GM18498 (cell line): Measurements from ENCODE around the gene ONECUT3.

Source experiments
- ATAC-seq: cut with Tn5 transposase; IDR thresholded peaks from one replicate; pipeline ENCODE4 v1.9.1; 2021; ENCODE audit warnings: mild to moderate bottlenecking, moderate library complexity; ENCODE audit not compliant: unreplicated experiment

Gene ONECUT3

GRCh38 chr19:1739960-1740629, 13.2 kb upstream of the ONECUT3 start:
- no peak for ATAC-seq

- ATAC-seq, result no peak
Measured at GRCh38 chr19:1742989-1743696, 10.2 kb upstream of the ONECUT3 start.

GRCh38 chr19:1744133-1744665, 9.1 kb upstream of the ONECUT3 start:
- ATAC-seq, result no peak

GRCh38 chr19:1744822-1745563, 8.3 kb upstream of the ONECUT3 start:
- ATAC-seq, result no peak

GRCh38 chr19:1745589-1746031, 7.7 kb upstream of the ONECUT3 start:
- no peak for ATAC-seq

GRCh38 chr19:1746401-1747284, 6.7 kb upstream of the ONECUT3 start:
- no peak for ATAC-seq

- no peak for ATAC-seq
Measured at GRCh38 chr19:1747285-1748114, 5.8 kb upstream of the ONECUT3 start.

- no peak for ATAC-seq
Measured at GRCh38 chr19:1748115-1748872, 5.0 kb upstream of the ONECUT3 start.

GRCh38 chr19:1748873-1749341, 4.4 kb upstream of the ONECUT3 start:
- no peak for ATAC-seq

GRCh38 chr19:1749373-1750342, 3.6 kb upstream of the ONECUT3 start:
- no peak for ATAC-seq

GRCh38 chr19:1750343-1751021, 2.8 kb upstream of the ONECUT3 start:
- no peak for ATAC-seq

- ATAC-seq, result no peak
Measured at GRCh38 chr19:1751367-1752008, 1.8 kb upstream of the ONECUT3 start.

- ATAC-seq, result no peak
Measured at GRCh38 chr19:1752009-1752756, 1.1 kb upstream of the ONECUT3 start.

- no peak for ATAC-seq
Measured at GRCh38 chr19:1754018-1754635, 821 bp downstream of the ONECUT3 start.

- no peak for ATAC-seq
Measured at GRCh38 chr19:1754636-1755466, 1.5 kb downstream of the ONECUT3 start.
